Keratinocyte (primary cell): ENCODE data around the gene ARL15. TPM values are rescaled to one million over a fixed set of nuclear protein-coding genes. Genes with fewer than 3 reads are reported as not detected.

ENCODE experiments used
- DNase-seq: peaks from one replicate; pipeline ENCODE4 v3.0.0-alpha.2; 2011; ENCODE audit warnings: low read depth, missing footprints, low spot score
- FAIRE-seq: peaks from 2 replicates; lab custom pipeline; 2011; peaks lifted over from hg19 to GRCh38; lab: Jason Lieb, UNC
- H2AFZ ChIP-seq: 2 replicates; pipeline ENCODE4 v1.6.0; 2012; ENCODE audit warnings: low read length, control low read depth, inconsistent platforms; ENCODE audit not compliant: control insufficient read depth
- H3K27ac ChIP-seq: 2 replicates; pipeline ENCODE4 v1.5.1; 2011; ENCODE audit warnings: low read length; ENCODE audit not compliant: control insufficient read depth, insufficient read depth
- H3K27me3 ChIP-seq: 3 replicates; pipeline ENCODE4 v1.6.0; 2011; ENCODE audit warnings: low read length; ENCODE audit not compliant: control insufficient read depth, insufficient read depth; ENCODE audit errors: extremely low read depth
- H3K36me3 ChIP-seq, 2 experiments: 2 replicates in 1 of 2; 3 replicates in 1 of 2; pipeline ENCODE4 v1.5.1; 2011; ENCODE audit warnings: low read length in 2 of 2, mild to moderate bottlenecking in 1 of 2; ENCODE audit not compliant: control insufficient read depth in 2 of 2, insufficient read depth in 2 of 2; ENCODE audit errors: extremely low read depth in 1 of 2
- H3K4me1 ChIP-seq: 3 replicates; pipeline ENCODE4 v1.5.1; 2011; ENCODE audit warnings: low read length; ENCODE audit not compliant: control insufficient read depth, insufficient read depth; ENCODE audit errors: extremely low read depth
- H3K4me2 ChIP-seq: 3 replicates; pipeline ENCODE4 v1.6.0; 2011; ENCODE audit warnings: low read depth, low read length; ENCODE audit not compliant: control insufficient read depth, insufficient read depth; ENCODE audit errors: extremely low read depth
- H3K4me3 ChIP-seq, 3 experiments: fragments of 200-600 bp in 1 of 3; sonication (generic) in 1 of 3; 2 replicates in 2 of 3; 3 replicates in 1 of 3; pipeline ENCODE4 v1.5.1; 2011 to 2016; ENCODE audit warnings: low read length in 3 of 3, mild to moderate bottlenecking in 3 of 3, control low read depth in 2 of 3, inconsistent platforms in 1 of 3, low read depth in 1 of 3, mixed read lengths in 1 of 3, mixed run types in 1 of 3, moderate library complexity in 1 of 3; ENCODE audit not compliant: control insufficient read depth in 2 of 3, insufficient read depth in 2 of 3; ENCODE audit errors: extremely low read depth in 1 of 3
- H3K79me2 ChIP-seq: 2 replicates; pipeline ENCODE4 v1.6.0; 2012; ENCODE audit warnings: low read length; ENCODE audit not compliant: control insufficient read depth, insufficient read depth
- H3K9ac ChIP-seq: 3 replicates; pipeline ENCODE4 v1.6.0; 2011; ENCODE audit warnings: low read length; ENCODE audit not compliant: control insufficient read depth, insufficient read depth; ENCODE audit errors: extremely low read depth
- H3K9me1 ChIP-seq: 3 replicates; pipeline ENCODE4 v1.6.0; 2011; ENCODE audit warnings: low read length; ENCODE audit not compliant: control insufficient read depth, insufficient read depth; ENCODE audit errors: extremely low read depth
- H3K9me3 ChIP-seq: 2 replicates; pipeline ENCODE4 v1.5.1; 2012; ENCODE audit warnings: low read depth, low read length; ENCODE audit not compliant: control insufficient read depth
- H4K20me1 ChIP-seq: 3 replicates; pipeline ENCODE4 v1.6.0; 2011; ENCODE audit warnings: low read length; ENCODE audit not compliant: control insufficient read depth, insufficient read depth; ENCODE audit errors: extremely low read depth
- EZH2 ChIP-seq: IDR thresholded peaks from one replicate; pipeline ENCODE4 v1.6.1; 2012; ENCODE audit warnings: inconsistent platforms, mild to moderate bottlenecking, low read length, moderate library complexity
- dilution Hi-C: fragments of 300-500 bp; cut with MboI; formaldehyde crosslinking; loops from one replicate; pipeline ENCODE4 v1.7.0; 2020; ENCODE audit warnings: low sequenced_read_pairs; ENCODE audit not compliant: extremely low pct_ligation_motif_present
- polyA plus RNA-seq, 5 experiments: library from polyadenylated mRNA; depleted of rRNA in 3 of 5; stranded (reverse) in 3 of 5; stranded (forward) in 1 of 5; unstranded in 1 of 5; fragments of >200 nt; gene quantifications; 1 replicate in 1 of 5; 2 replicates in 3 of 5; 3 replicates in 1 of 5; pipeline versions ENCODE4 v1.2.1 to v1.2.3, GENCODE V29; 2011 to 2012; ENCODE audit warnings: missing spikeins in 2 of 5, low read depth in 1 of 5, low replicate concordance in 1 of 5
- TF ChIP-seq, protein P1 (sequence below), 3 experiments: IDR thresholded peaks in 1 of 3; conservative IDR thresholded peaks in 1 of 3; optimal IDR thresholded peaks in 1 of 3; 2 replicates in 2 of 3; 3 replicates in 1 of 3; pipeline versions ENCODE3 to v1.5.1; 2011; ENCODE audit warnings: low read length in 3 of 3, mild to moderate bottlenecking in 3 of 3, moderate library complexity in 2 of 3, control low read depth in 1 of 3, inconsistent platforms in 1 of 3; ENCODE audit not compliant: insufficient read depth in 2 of 3; ENCODE audit errors: extremely low read depth in 1 of 3

ARL15 gene
- polyA plus RNA-seq, 1 donor (not counting 4 experiments of a cell fraction or from before 2014, with no cell fraction given), result 19.7 TPM

DNA sequence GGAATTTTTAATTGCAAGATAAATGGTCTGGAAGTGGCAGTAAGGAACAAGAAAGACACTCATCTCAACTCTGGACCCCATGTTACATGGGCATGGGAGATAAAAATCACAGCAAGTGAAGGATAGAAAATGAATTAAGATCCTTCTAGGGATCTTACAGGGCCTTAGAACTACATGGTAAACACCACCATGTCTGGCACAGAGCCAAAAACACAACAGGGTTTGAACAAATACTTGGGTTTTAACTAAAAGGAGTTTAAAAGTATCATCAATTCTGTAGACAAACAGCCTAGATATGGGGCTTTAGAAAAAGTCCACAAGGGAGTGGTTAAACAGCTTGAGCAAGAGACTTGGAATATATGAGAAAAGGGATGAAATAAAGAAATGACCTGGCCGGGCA lies 366.4 kb downstream of the ARL15 start:
- DNase-seq, result no peak
- dilution Hi-C loops, result no loop called here

DNA sequence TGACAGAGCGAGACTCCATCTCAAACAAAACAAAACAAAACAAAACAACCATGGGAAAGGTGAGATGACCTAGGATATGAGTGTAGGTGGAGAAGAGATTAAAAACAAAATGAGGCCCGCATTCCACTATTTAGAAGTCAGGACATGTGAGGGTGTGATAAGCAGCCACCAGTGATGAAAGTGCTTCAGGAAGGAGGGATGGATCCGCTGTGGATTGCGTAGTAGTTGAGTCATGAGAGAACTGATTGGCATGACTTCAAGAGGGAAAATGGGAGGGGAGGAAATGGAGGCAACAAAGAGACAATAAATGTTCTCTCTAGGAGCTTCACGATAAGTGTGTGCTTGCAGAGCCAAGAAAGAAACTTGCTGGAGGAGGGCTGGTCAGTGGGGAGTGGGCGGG lies 367.6 kb downstream of the ARL15 start:
- TF ChIP-seq EZH2, result no peak
- TF ChIP-seq, protein P1, sequence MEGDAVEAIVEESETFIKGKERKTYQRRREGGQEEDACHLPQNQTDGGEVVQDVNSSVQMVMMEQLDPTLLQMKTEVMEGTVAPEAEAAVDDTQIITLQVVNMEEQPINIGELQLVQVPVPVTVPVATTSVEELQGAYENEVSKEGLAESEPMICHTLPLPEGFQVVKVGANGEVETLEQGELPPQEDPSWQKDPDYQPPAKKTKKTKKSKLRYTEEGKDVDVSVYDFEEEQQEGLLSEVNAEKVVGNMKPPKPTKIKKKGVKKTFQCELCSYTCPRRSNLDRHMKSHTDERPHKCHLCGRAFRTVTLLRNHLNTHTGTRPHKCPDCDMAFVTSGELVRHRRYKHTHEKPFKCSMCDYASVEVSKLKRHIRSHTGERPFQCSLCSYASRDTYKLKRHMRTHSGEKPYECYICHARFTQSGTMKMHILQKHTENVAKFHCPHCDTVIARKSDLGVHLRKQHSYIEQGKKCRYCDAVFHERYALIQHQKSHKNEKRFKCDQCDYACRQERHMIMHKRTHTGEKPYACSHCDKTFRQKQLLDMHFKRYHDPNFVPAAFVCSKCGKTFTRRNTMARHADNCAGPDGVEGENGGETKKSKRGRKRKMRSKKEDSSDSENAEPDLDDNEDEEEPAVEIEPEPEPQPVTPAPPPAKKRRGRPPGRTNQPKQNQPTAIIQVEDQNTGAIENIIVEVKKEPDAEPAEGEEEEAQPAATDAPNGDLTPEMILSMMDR (optimal IDR thresholded peaks at IDR 0.05 in 1 of 3, IDR thresholded peaks at IDR 0.05 in 1 of 3, conservative IDR thresholded peaks at IDR 0.05 in 1 of 3; ENCODE audit: extremely low read depth in 1 of 3, insufficient read depth in 2 of 3, low read length in 3 of 3), result no peak
- H2AFZ ChIP-seq, result no peak overlapping the region
- H4K20me1 ChIP-seq, result no peaks in the 10 kb centered on the region
- no peaks in the 10 kb centered on the region for H3K9me3 ChIP-seq
- H3K4me3 ChIP-seq, result no peak overlapping the region
- FAIRE-seq, result peak; percentile 52
- no peaks in the 10 kb centered on the region for H3K9me1 ChIP-seq
- H3K27me3 ChIP-seq, result no peaks in the 10 kb centered on the region
- H3K4me1 ChIP-seq, result peaks cover 4% of the 10 kb centered on the region
- dilution Hi-C loops, result no loop called here
- no peak overlapping the region for H3K9ac ChIP-seq
- DNase-seq, result no peak
- no peak overlapping the region for H3K4me2 ChIP-seq
- no peaks in the 10 kb centered on the region for H3K36me3 ChIP-seq
- no peak overlapping the region for H3K27ac ChIP-seq
- no peaks in the 10 kb centered on the region for H3K79me2 ChIP-seq

More for the DNA sequence above, 366.4 kb downstream of the ARL15 start:
- H3K36me3 ChIP-seq, result no peaks in the 10 kb centered on the region
- no peak overlapping the region for H3K9ac ChIP-seq
- no peak overlapping the region for H2AFZ ChIP-seq
- no peaks in the 10 kb centered on the region for H4K20me1 ChIP-seq
- no peak overlapping the region for H3K4me3 ChIP-seq
- H3K4me1 ChIP-seq, result peaks cover 4% of the 10 kb centered on the region
- no peak for FAIRE-seq
- H3K79me2 ChIP-seq, result no peaks in the 10 kb centered on the region
- H3K27ac ChIP-seq, result no peak overlapping the region
- H3K9me1 ChIP-seq, result no peaks in the 10 kb centered on the region
- no peak for TF ChIP-seq EZH2
- TF ChIP-seq, protein P1 (optimal IDR thresholded peaks at IDR 0.05 in 1 of 3, IDR thresholded peaks at IDR 0.05 in 1 of 3, conservative IDR thresholded peaks at IDR 0.05 in 1 of 3; ENCODE audit: extremely low read depth in 1 of 3, insufficient read depth in 2 of 3, low read length in 3 of 3), result no peak
- H3K9me3 ChIP-seq, result no peaks in the 10 kb centered on the region
- H3K4me2 ChIP-seq, result no peak overlapping the region
- H3K27me3 ChIP-seq, result no peaks in the 10 kb centered on the region
